Muscle of leg (tissue), 11 donors: ENCODE measurements around the gene GHRHR. TPM values are rescaled to one million over a fixed set of nuclear protein-coding genes. Genes with fewer than 3 reads are reported as not detected.

ENCODE experiments used
- DNase-seq: peaks from one replicate; pipeline ENCODE4 v3.0.0; 2013
- H3K27ac ChIP-seq: one replicate; pipeline ENCODE4 v1.5.1; 2013; ENCODE audit warnings: mild to moderate bottlenecking, low read length, control low read depth
- H3K27me3 ChIP-seq: one replicate; pipeline ENCODE4 v1.6.1; 2013; ENCODE audit warnings: low read length; ENCODE audit not compliant: control insufficient read depth, insufficient read depth
- H3K36me3 ChIP-seq: one replicate; pipeline ENCODE4 v1.6.1; 2013; ENCODE audit warnings: low read length; ENCODE audit not compliant: control insufficient read depth, insufficient read depth
- H3K4me1 ChIP-seq: one replicate; pipeline ENCODE4 v1.6.1; 2013; ENCODE audit warnings: low read length; ENCODE audit not compliant: control insufficient read depth, insufficient read depth
- H3K4me3 ChIP-seq: one replicate; pipeline ENCODE4 v1.5.1; 2013; ENCODE audit warnings: low read length, control low read depth
- H3K9me3 ChIP-seq: replicated peaks from 2 replicates; pipeline ENCODE4 v1.6.1; 2013; ENCODE audit warnings: low read depth, low read length; ENCODE audit not compliant: control insufficient read depth
- WGBS: methylation state at CpG from one replicate; pipeline ENCODE4 v1.1.5; 2013; ENCODE audit warnings: missing lambda C conversion rate; ENCODE audit not compliant: insufficient coverage; 5-methylcytosine and 5-hydroxymethylcytosine counted together
- polyA plus RNA-seq, 8 donors: library from polyadenylated mRNA; unstranded; fragments of 120-200 nt; gene quantifications; one replicate each; pipeline versions ENCODE4 v1.2.1 to v1.2.3, GENCODE V29; 2013; ENCODE audit warnings: inconsistent platforms in 1 of 8, low replicate concordance in 1 of 8; ENCODE audit not compliant: insufficient read length in 8 of 8, insufficient read depth in 1 of 8
- total RNA-seq: library from RNA; stranded (reverse); fragments of 120-200 nt; gene quantifications from one replicate; pipeline ENCODE4 v1.2.4, GENCODE V29; 2013

GHRHR gene
- total and polyA plus RNA-seq, 9 donors, result 0.35 to 1.5 (median 0.89) TPM

GRCh38 chr7:30934225-30934624 is 29.5 kb upstream of the GHRHR start:
- no peak for DNase-seq
- H3K27me3 ChIP-seq, result no peaks in the 10 kb centered on the region
- H3K9me3 ChIP-seq, result no peaks in the 10 kb centered on the region
- H3K4me3 ChIP-seq, result no peak overlapping the region
- no peak overlapping the region for H3K27ac ChIP-seq
- peaks cover 58% of the 10 kb centered on the region for H3K4me1 ChIP-seq
- H3K36me3 ChIP-seq, result no peaks in the 10 kb centered on the region
- 73% methylated on average over 5 of the region's 5 CpGs for WGBS

- DNase-seq, result no peak
- 78% methylated on average over 4 of the region's 6 CpGs for WGBS
- Histone ChIP-seq H3K4me3 (no peak overlapping the region), H3K27me3 (no peaks in the 10 kb centered on the region), H3K4me1 (peaks cover 51% of the 10 kb centered on the region), H3K27ac (no peak overlapping the region), H3K9me3 (no peaks in the 10 kb centered on the region), H3K36me3 (no peaks in the 10 kb centered on the region)
These were observed 28.8 kb upstream of the GHRHR start for GRCh38 chr7:30934732-30935568.

GRCh38 chr7:30935569-30935877 is 28.2 kb upstream of the GHRHR start:
- DNase-seq, result no peak
- Histone ChIP-seq H3K27ac (no peak overlapping the region), H3K27me3 (no peaks in the 10 kb centered on the region), H3K36me3 (no peaks in the 10 kb centered on the region), H3K4me3 (no peak overlapping the region), H3K9me3 (no peaks in the 10 kb centered on the region), H3K4me1 (peaks cover 48% of the 10 kb centered on the region)
- WGBS, result 100% methylated on average over 1 of the region's 3 CpGs

- H3K27ac ChIP-seq, result no peak overlapping the region
- no peaks in the 10 kb centered on the region for H3K9me3 ChIP-seq
- no peak for DNase-seq
- H3K36me3 ChIP-seq, result no peaks in the 10 kb centered on the region
- no peak overlapping the region for H3K4me3 ChIP-seq
- no peaks in the 10 kb centered on the region for H3K27me3 ChIP-seq
- H3K4me1 ChIP-seq, result peaks cover 36% of the 10 kb centered on the region
These were observed 27.0 kb upstream of the GHRHR start for GRCh38 chr7:30936650-30937245.

GRCh38 chr7:30937416-30937815 is 26.3 kb upstream of the GHRHR start:
- no peaks in the 10 kb centered on the region for H3K27me3 ChIP-seq
- 42% methylated on average over 2 of the region's 3 CpGs for WGBS
- peaks cover 29% of the 10 kb centered on the region for H3K4me1 ChIP-seq
- no peak overlapping the region for H3K27ac ChIP-seq
- H3K4me3 ChIP-seq, result no peak overlapping the region
- H3K9me3 ChIP-seq, result no peaks in the 10 kb centered on the region
- H3K36me3 ChIP-seq, result no peaks in the 10 kb centered on the region
- DNase-seq, result no peak

- Histone ChIP-seq H3K9me3 (no peaks in the 10 kb centered on the region), H3K36me3 (no peaks in the 10 kb centered on the region), H3K27ac (no peak overlapping the region), H3K4me1 (peaks cover 17% of the 10 kb centered on the region), H3K27me3 (no peaks in the 10 kb centered on the region), H3K4me3 (peak overlapping the region; percentile 16)
- WGBS, result 5% methylated on average over 20 of the region's 25 CpGs
- peak; percentile 74 for DNase-seq
These were observed 25.1 kb upstream of the GHRHR start for GRCh38 chr7:30938435-30939316.

GRCh38 chr7:30941582-30942323 is 22.0 kb upstream of the GHRHR start:
- no CpG with 5 or more reads among the region's 8 CpGs for WGBS
- peaks cover 8% of the 10 kb centered on the region for H3K4me1 ChIP-seq
- H3K36me3 ChIP-seq, result no peaks in the 10 kb centered on the region
- no peak for DNase-seq
- H3K27ac ChIP-seq, result no peak overlapping the region
- no peaks in the 10 kb centered on the region for H3K27me3 ChIP-seq
- no peak overlapping the region for H3K4me3 ChIP-seq
- H3K9me3 ChIP-seq, result no peaks in the 10 kb centered on the region

GRCh38 chr7:30950197-30950596 is 13.6 kb upstream of the GHRHR start:
- Histone ChIP-seq H3K27ac (no peak overlapping the region), H3K9me3 (no peaks in the 10 kb centered on the region), H3K4me3 (no peak overlapping the region), H3K36me3 (no peaks in the 10 kb centered on the region), H3K27me3 (peaks cover 5% of the 10 kb centered on the region), H3K4me1 (no peaks in the 10 kb centered on the region)
- DNase-seq, result no peak

- peaks cover 3% of the 10 kb centered on the region for H3K9me3 ChIP-seq
- H3K27me3 ChIP-seq, result peaks cover 7% of the 10 kb centered on the region
- no peak overlapping the region for H3K4me3 ChIP-seq
- no CpG with 5 or more reads among the region's 4 CpGs for WGBS
- no peak overlapping the region for H3K27ac ChIP-seq
- DNase-seq, result no peak
- no peaks in the 10 kb centered on the region for H3K4me1 ChIP-seq
- H3K36me3 ChIP-seq, result no peaks in the 10 kb centered on the region
These were observed 8.8 kb upstream of the GHRHR start for GRCh38 chr7:30954914-30955313.

GRCh38 chr7:30956704-30957103 is 7.0 kb upstream of the GHRHR start:
- H3K27me3 ChIP-seq, result peaks cover 3% of the 10 kb centered on the region
- no peak overlapping the region for H3K4me3 ChIP-seq
- peaks cover 3% of the 10 kb centered on the region for H3K9me3 ChIP-seq
- DNase-seq, result no peak
- H3K36me3 ChIP-seq, result no peaks in the 10 kb centered on the region
- H3K27ac ChIP-seq, result no peak overlapping the region
- no CpG with 5 or more reads among the region's 1 CpG for WGBS
- no peaks in the 10 kb centered on the region for H3K4me1 ChIP-seq
